ENCODE measurements around the gene TRIM24.
"Not testable (repeated sequence)": the region's sequence is repeated elsewhere in the genome, so short reads cannot be mapped to it uniquely, and the experiment has no call there.

Gene TRIM24

DNA sequence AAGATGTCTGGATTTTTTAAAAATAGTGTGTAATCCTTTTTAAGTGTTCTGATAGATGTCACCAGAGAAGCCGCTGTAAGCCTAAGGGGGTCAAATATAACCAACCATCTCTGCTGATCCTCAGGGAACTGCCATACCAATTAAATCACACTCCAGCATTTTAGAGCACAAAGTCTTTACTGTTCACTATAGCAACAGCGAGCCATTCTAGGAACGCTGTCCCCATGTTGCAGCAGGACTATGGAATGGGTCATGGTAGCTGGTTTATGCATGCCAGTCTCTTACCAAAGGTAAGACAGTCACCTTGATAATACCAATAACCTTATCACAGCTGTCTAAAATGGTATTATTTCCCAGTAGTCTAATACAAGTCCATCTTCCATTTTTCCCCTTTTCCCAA is 33.5 kb downstream of the TRIM24 start:
- DNase-seq (ENCODE audit: low read depth, low spot score) = no peak

DNA sequence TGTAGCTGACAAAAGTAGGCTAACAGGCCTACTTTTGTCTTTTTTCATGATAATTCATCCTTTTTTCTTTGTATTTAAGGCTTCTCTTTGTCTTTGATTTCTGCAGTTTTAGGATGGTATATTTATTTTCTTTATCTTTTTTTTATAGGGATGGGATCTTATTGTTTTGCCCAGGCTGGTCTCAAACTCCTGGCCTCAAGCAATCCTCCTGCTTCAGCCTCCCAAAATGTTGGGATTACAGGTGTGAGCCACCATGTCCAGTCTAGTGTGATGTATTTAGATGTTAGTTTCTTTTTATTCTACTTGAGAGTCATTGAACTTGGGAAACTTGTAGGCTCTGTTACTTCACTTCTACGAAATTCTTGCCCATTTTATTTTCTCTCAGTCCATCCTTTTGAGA is 35.4 kb downstream of the TRIM24 start:
- no peak for DNase-seq (ENCODE audit: low read depth, low spot score)

DNA sequence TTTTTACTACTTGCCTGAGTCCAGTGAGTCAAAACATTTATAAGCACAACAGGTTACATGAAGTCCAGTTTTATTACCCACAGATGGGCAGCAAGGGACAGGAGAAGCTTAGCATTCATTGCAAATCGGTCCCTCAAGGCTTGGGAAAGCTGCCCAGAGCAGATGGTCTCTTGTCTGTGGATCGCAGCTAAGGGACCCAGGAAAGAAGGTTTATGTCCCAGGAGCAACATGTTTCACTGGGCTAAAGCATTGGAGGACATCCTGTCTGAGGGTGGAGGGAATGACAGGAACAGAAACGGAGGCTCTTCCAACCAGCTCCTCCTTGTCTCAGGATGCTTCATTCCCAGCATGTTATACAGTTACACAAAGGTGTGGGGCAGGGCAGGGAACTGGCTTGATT is 39.3 kb downstream of the TRIM24 start:
- no peak for DNase-seq (ENCODE audit: low read depth, low spot score)

DNA sequence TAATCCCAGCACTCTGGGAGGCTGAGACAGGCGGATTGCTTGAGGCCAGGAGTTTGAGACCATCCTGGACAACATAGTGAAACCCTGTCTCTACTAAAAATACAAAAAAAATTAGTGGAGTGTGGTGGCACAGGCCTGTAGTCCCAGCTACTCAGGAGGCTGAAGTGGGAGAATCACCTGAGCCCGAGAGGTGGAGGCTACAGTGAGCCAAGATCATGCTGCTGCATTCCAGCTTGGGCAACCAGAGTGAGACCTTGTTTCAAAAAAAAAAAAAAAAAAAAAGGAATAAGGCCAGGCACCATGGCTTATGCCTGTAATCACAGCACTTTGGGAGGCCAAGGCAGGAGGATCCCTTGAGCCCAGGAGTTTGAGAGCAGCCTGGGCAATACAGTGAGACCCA is 40.2 kb downstream of the TRIM24 start:
- not testable (repeated sequence) for DNase-seq (ENCODE audit: low read depth, low spot score)

DNA sequence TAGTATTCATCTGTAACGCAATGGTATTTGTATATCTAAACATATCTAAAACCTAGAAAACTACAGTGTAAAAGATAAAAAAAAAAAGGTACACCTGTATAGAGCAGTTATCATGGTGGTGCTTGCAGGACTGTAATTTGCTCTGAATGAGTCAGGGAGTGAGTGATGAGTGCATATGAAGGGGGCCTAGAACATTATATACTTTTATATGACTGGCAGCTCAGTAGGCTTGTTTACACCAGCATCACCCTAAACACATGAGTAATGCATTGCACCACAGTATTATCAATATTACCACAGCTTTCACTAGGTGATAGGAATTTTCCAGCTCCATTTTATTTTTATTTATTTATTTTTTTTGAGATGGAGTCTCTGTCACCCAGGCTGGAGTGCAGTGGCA is 40.8 kb downstream of the TRIM24 start:
- no peak for DNase-seq (ENCODE audit: low read depth, low spot score)

DNA sequence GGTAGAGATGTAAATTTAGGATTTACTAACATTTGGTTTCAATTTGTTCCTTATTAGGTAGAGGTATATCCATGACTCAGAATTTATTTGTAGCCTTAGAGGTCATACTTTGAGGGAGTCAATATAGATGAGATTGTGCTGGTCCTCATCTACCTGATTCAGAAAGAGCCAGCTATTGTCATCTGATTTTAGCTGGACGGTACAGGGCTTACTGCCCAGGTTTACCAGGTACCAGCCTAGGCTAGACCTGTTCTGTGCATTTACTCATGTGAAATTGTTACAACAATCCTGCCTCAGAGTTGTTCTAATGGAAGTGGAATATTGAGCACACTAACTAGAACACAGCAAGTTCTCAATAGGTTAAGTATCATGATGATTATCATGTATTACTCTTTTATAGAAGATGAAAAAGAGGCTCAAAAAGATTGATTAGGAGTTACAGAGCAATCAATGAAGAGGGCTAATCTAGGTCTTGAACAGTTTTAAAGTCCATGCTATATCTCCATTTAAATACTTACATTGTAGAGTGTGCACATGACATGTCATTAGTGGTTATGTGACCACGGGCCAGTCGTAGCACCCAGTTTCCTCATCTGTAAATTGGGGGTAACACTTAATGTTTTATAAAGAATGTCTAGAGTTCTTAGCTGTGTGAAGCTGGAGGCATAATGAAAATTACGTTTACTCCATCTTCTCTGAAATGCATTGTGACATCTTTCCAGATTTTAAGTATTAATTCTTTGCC is 42.1 kb downstream of the TRIM24 start:
- DNase-seq (ENCODE audit: low read depth, low spot score) = no peak

DNA sequence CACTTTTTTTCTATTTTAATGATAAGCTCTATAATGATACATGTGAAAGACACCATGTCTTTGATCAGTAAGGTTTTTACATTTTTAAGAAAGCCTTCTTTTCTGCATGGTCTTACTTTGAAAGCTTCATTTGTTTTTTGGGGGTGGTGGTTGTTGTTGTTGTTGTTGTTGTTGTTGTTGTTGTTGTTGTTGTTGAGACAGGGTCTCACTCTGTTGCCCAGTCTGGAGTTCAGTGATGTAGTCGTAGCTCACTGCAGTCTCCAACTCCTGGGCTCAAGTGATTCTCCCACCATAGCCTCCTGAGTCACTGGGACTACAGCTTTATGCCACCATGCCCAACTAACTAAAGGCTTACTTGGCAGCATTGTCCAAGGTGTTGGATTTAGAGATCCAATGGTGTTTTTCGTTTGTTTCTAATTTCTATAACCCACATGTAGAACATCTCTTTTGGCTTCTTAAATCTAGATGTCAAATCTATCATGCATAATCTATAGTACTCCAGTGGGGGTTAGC is 45.4 kb downstream of the TRIM24 start:
- DNase-seq (ENCODE audit: low read depth, low spot score) = no peak

DNA sequence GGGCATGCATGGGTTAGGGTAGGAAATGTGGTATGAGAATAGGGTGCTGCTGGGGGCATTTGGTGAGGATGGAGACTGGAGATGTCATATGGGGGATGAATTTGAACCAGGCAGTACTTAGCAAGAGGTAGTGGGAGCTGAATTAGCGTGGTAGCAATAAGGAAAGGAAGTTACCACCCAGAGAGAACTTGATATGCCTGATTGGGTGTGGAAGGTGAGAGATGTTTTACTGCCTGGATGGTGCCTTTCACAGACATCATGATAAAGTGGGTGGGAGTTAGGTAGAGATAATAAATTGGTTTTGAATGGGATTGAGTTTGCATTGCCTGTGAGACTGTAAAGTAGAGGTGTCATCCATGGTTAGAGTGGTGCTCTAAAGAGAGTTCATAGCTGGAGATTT is 46.7 kb downstream of the TRIM24 start:
- DNase-seq (ENCODE audit: low read depth, low spot score) = no peak

DNA sequence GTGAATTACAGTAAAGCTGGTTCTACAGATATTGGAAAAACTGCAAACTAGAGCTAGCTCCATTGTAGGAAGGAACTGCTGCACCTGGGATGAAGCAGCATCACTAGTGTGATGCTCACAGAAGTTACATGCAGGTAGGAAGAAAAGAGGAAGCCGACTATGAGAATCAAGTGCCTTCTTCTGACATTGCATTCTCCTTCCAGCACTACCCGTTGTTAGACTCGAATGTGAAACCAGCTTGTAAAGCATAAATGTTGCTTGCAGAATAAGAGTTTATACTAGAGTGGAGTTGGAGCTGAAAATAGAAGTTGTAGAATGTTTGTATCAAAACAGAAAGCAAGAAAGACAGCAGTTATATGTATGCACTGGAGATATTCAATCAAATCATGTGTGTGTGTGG is 49.9 kb downstream of the TRIM24 start:
- no peak for DNase-seq (ENCODE audit: low read depth, low spot score)

DNA sequence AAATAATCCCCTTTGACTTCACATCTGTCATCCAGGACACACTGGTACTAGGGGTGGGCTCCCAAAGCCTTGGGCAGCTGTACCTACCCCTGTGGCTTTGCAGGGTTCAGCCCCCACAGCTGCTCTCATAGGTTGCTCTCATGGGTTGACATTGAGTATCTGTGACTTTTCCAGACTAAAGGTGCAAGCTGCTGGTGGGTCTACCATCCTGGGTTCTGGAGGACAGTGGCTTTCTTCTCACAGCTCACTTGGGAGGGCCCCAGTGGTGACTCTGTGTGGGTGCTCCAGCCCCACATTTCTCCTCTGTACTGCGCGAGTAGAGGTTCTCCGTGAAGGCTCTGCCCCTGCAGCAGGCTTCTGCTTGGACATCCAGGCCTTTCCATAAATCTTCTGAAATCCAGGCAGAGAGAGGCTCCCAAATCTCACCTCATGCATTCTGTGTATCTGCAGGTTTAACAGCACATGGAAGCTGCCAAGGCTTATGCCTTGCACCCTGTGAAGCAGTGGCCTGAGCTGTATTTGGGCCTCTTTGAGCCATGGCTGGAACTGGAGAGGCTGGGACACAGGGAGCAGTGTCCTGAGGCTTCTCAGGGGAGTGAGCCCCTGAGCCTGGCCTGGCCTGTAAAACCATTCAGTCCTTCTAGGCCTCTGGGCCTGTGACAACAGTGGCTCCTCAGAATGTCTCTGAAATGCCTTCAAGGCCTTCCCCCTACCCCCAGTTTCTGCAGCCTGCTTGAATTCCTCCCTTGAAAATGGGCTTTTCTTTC is 52.2 kb downstream of the TRIM24 start:
- DNase-seq (ENCODE audit: low read depth, low spot score) = no peak

DNA sequence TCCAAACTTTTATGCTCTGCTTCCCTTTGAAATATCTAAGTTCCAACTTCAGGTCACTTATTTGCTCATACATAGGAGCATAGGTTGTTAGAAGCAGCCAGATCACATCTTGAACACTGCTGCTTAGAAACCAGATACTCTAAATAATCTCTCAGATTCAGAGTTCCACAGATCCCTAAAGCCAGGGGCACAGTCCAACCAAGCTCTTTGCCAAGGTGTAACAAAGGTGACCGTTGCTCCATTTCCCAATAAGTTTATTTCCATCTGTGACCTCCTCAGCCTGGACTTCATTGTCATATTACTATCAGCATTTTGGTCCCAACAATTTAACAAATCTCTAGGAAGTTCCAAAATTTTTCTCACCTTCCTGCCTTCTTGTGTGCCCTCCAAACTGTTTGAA is 52.8 kb downstream of the TRIM24 start:
- no peak for DNase-seq (ENCODE audit: low read depth, low spot score)

DNA sequence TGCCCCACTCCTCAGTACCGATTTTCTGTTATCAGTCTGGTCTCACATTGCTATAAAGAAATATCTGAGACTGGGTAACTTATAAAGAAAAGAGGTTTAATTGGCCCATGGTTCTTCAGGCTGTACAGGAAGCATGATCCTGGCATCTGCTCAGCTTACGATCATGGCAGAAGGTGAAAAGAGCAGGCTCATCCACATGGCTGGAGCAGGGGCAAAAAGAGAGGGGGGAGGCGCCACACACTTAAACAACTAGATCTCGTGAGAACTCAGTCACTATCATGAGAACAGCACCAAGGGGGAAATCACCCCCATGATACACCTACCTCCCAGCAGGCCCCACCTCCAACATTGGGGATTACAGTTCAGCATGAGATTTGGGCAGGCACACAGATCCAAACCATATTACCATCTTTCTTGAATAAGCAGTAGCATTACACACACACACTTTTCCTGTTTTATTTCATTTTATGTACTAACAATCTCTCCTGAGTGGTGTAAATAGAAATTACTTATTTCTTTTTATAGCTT is 53.3 kb downstream of the TRIM24 start:
- DNase-seq (ENCODE audit: low read depth, low spot score) = no peak

DNA sequence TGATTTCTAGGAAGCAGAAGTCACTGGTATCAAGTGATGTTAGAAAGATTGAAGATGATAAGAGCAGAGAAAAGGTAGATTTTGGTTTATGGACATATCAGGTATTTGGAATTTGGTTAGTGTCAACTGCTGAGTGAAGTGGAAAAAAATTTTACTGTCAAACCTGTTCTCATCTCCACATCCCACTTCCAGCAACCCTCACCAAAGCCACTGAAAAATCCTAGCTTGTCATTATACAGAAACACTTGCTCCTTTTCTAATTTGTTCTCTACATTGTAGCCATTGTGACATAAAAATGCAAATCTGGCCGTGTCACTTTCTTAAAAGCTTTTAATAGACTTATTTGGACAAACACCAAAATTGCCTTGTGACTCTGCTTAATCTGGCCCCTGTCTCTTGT is 54.0 kb downstream of the TRIM24 start:
- no peak for DNase-seq (ENCODE audit: low read depth, low spot score)

DNA sequence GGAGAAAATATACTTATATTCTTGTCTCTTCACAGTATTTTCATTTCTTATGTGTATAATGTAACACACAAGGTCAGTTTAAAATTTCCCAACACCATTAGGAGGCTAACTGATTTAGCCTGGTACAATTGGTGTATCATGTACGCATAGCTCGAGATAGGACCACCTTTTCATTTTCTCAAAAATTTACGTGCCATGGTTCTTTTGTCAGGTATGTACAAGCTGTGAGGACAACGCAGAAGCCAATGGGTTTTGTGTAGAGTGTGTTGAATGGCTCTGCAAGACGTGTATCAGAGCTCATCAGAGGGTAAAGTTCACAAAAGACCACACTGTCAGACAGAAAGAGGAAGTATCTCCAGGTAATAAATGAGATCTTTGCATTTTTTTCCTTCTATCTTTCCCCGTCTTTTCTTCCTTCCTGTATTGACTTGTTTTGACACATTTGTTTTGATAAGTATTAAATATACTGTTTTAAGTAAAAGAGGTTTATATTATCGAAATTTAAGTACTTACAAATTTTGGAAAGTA is 55.0 kb downstream of the TRIM24 start:
- no peak for DNase-seq (ENCODE audit: low read depth, low spot score)

DNA sequence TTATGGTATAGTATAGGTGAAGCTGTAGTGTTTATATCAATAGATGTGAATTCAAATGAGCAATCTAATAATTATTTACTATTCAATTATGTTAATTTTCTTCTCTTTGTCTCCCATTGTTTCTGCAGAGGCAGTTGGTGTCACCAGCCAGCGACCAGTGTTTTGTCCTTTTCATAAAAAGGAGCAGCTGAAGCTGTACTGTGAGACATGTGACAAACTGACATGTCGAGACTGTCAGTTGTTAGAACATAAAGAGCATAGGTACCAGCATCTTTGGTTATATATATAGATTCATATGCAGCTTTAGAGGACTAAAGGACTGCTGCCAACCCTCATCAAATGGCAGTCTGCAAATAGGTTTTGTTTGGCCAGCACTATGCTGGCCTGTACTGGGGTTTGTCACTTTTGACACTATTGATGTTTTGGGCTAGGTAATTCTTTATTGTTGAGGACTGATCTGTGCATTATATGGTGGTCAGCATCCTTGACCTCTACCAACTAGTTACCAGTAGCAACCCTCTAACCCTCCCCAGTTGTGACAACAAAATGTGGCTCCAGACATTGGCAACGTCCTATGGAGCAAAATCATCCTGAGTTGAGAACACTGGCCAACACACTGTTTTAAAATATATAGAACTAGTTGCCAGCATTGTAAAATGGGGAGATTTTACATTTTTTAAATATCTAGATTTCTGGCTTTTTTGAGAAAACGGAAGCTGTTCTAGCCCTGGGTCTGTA is 59.2 kb downstream of the TRIM24 start:
- no peak for DNase-seq (ENCODE audit: low read depth, low spot score)

DNA sequence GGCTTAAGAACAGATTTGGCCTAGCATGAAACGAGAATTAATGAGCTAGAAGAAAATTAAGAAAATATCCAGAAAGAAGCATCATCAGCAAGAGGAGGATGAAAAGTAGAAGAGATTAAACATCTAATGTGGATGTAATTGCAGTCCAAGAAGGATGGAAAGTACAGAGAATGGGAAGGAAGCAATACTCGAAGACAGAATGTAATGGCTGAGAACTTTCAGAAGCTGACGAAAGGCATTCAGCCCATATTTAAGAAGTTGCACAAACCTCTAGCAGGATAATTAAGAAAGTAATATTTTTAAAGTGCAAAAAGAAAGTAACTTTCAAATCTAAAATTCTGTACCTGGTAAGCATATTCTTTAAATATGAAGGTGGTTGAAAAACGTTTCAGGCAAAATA is 60.7 kb downstream of the TRIM24 start:
- no peak for DNase-seq (ENCODE audit: low read depth, low spot score)

DNA sequence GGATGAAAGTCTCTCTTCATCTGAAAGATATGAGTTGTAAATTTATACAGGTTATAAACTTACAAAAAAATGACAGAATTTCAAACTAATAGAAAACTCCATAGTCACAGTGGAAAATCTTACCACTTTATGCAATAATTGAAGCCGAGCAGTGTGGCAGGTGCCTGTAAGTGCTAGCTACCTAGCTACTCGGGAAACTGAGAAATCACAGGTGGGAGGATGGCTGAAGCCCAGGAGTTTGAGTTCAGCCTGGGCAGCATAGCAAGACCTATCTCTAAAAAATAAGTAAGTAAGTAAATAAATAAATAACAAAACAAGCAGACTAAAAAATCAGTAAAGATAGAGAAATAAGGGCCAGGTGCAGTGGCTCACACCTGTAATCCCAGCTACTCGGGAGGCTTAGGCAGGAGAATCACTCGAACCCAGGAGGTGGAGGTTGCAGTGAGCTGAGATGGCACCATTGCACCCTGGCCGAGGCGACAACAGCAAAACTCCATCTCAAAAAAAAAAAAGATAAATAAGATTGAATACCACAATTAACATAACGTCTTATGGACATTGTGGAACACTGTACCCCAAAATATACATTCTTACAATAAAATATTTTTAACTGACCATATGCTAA is 61.9 kb downstream of the TRIM24 start:
- DNase-seq (ENCODE audit: low read depth, low spot score) = no peak

DNA sequence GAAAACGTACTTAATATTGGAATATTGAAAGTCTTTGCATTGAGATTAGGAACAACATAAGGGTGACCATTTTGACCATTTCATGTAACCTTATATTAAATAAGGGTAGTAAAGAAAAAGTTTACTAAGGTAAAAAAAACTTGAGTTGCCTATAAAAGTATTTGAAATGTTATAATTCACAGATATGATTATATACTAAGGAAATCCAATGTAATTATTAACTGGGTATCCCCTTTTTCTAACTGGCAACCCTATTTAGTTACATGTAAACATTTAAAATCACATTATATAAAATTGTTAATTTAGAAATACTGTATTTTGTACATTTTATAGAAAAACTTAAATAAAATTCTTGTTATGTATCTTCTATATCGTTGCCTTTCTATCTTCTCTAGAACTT is 64.2 kb downstream of the TRIM24 start:
- no peak for DNase-seq (ENCODE audit: low read depth, low spot score)

DNA sequence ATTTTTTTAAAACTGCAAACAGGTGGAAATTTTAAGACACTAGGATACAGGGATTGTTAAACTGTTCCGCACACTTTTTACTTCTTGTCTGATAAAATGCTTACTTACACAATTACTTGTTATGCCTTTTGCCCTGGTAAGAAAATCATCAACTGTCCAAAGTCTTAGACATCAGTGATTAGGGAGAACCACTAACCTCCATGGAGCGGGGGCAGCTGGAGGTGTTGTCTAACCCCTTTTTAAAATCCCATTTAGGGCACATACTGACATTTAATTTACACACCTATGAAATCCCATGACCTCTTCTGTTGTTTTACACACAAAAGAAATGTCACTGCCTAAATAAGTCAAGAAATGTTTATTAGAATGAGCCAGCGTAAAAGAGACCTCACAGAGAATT is 65.7 kb downstream of the TRIM24 start:
- no peak for DNase-seq (ENCODE audit: low read depth, low spot score)

DNA sequence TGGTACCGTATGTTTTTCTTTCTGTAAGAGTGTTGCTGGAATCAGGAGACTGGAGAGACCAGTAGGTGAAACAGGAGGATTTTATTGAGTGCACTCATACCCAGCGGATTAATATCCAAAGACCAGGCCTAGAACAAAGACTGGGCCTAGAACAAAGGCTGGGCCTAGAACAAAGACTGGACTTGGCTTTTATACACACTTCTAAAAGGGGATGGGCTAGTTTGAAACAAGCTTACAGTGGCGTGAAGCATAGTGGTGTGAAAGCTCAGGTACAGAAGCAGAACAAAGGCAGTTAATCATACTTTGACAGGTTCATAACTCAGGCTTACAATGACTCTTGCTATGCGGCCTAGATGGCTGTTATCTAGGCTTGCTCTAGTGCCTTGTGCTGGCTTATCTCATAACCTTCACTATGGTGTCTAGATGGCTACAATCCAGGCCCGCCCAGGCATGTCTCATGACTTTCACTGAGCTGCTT is 67.7 kb downstream of the TRIM24 start:
- no peak for DNase-seq (ENCODE audit: low read depth, low spot score)

DNA sequence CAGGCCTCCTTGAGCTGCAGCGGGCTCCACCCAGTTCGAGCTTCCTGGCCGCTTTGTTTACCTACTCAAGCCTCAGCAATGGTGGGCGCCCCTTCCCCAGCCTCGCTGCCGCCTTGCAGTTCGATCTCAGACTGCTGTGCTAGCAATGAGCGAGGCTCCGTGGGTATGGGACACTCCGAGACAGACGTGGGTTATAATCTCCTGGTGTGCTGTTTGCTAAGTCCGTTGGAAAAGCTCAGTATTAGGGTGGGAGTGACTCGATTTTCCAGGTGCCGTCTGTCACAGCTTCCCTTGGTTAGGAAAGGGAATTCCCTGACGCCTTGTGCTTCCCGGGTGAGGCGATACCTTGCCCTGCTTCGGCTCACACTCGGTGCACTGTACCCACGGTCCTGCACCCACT is 76.8 kb downstream of the TRIM24 start:
- not testable (repeated sequence) for DNase-seq (ENCODE audit: low read depth, low spot score)

Data from smooth muscle cell of the brain vasculature (primary cell).